Tibial nerve (tissue), 3 donors: ENCODE data around the gene CLPTM1.

Experiments used
- POLR2A ChIP-seq, 2 donors: fragments of 450-650 bp; IDR thresholded peaks; one replicate each; pipeline ENCODE4 v1.6.1; 2017; ENCODE audit warnings: antibody characterized with exemption in 2 of 2, mild to moderate bottlenecking in 2 of 2, moderate library complexity in 2 of 2
- TF ChIP-seq, protein P1 (sequence below), 5 experiments: fragments of 200-600 bp in 3 of 5; fragments of 450-650 bp in 2 of 5; sonication (generic) in 3 of 5; IDR thresholded peaks; one replicate each; pipeline ENCODE4 v1.5.1; 2016 to 2019; ENCODE audit warnings: antibody characterized with exemption in 5 of 5, mild to moderate bottlenecking in 3 of 5, moderate library complexity in 2 of 5

DNA sequence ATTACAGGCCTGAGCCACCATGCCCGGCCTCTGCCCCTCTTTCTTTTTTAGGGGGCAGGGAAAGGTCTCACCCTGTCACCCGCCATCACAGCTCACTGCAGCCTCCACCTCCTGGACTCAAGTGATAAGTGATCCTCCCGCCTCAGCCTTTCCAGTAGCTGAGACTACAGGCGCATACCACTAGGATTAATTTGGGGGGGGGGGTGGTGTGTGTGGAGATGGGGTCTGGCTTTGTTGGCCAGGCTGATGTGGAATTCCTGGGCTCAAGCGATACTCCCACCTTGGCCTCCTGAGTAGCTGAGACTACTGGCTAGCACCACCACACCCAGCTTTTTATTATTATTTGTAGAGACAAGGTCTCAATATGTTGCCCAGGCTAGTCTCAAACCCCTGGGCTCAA, 45.4 kb upstream of the CLPTM1 start:
- TF ChIP-seq, protein P1, sequence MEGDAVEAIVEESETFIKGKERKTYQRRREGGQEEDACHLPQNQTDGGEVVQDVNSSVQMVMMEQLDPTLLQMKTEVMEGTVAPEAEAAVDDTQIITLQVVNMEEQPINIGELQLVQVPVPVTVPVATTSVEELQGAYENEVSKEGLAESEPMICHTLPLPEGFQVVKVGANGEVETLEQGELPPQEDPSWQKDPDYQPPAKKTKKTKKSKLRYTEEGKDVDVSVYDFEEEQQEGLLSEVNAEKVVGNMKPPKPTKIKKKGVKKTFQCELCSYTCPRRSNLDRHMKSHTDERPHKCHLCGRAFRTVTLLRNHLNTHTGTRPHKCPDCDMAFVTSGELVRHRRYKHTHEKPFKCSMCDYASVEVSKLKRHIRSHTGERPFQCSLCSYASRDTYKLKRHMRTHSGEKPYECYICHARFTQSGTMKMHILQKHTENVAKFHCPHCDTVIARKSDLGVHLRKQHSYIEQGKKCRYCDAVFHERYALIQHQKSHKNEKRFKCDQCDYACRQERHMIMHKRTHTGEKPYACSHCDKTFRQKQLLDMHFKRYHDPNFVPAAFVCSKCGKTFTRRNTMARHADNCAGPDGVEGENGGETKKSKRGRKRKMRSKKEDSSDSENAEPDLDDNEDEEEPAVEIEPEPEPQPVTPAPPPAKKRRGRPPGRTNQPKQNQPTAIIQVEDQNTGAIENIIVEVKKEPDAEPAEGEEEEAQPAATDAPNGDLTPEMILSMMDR (IDR thresholded peaks at IDR 0.05): no peak
- no peak for TF ChIP-seq POLR2A (IDR thresholded peaks at IDR 0.05)
